DMS153 (cell line): Measurements from ENCODE around the gene PTK6.
"Not testable (repeated sequence)": the region's sequence is repeated elsewhere in the genome, so short reads cannot be mapped to it uniquely, and the experiment has no call there.

Source experiments
- DNase-seq: peaks from one replicate; lab custom pipeline; 2025; lab: John Stamatoyannopoulos, UW

The PTK6 gene

GRCh38 chr20:63529861-63530787, 7.1 kb downstream of the PTK6 start:
- DNase-seq = no peak

GRCh38 chr20:63529180-63529860, 7.9 kb downstream of the PTK6 start:
- DNase-seq = no peak

DNA sequence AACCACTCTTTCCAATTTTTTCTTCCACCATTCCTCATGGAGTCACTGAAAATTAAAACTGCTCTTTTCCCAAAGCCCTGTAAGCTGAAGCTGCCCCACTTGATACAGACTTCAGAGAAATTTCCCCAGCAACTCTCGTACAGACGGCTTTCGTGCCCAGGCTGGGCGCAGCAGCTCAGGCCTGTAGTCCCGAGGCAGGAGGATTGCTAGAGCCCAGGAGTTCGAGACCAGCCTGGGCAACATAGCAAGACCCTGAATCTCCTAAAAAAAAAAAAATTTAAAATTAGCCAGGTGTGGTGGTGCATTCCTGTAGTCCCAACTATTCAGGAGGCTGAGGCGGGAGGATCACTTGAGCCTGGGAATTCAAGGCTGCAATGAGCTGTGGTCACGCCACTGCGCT, 10.0 kb downstream of the PTK6 start:
- DNase-seq = no peak

DNA sequence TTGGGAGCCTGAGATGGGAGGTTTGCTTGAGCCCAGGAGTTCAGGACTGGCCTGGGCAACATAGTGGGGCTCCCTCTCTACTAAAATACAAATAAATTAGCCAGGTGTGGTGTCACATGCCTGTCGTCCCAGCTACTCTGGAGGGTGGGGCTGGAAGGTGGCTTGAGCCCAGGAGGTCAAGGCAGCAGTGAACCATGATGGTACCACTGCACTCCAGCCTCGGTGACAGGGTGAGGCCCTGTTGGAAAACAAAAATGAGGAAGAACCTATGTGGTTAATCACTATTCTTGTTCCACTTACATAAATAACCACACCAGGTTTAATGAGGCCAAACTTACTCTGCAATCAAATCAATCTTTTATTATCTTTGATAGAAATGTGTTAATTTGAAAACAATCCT, 11.2 kb downstream of the PTK6 start:
- DNase-seq = no peak

DNA sequence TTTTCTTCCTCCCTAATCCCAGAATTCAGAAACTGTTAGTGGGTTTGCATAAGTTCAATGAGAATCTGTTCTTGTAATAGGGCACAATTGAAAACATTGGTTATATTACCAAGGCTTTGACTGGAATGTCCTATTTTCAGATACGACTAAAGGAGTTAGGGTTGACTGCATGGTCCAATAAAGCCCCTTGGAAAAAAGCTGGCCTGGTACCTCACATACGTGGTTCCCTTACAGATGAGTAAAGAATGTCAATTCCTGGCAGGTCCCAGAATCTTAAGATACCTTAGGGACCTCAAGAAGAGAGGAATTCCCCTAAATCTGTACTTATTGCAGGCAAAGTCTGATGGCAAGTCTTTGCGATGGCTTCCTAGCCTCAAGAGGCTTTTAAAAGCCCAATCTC, 12.0 kb downstream of the PTK6 start:
- DNase-seq = no peak

DNA sequence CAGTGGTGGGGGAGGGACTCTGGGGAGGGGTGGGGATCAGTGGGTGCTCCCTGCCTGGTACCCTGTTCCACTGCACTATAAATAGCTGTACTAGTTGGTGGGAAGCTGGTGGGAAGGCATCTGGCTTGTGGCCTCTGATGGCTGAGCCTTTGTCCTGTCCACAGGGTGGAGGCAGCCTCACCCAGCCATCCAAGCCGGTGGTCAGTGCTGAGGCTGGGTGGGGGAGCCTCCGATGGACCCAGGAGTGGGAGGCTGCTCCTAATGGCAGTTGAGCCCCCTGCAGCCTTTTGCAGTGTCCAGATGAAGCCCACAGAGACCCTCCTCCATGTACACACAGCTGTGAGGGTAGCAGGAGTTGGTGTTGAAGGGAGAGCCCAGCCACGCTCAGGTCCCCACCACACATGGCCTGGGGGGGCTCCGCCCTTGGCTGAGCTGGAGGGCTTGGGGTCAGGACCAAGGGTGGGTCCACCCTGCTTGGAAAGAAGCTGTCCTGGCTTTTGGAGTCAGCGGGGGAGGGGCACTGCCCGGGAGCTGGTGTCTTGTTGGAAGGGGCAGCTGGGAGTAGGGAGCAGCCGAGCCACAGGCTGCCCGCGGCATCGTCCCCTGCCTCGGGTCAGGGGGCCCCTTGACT, 14.1 kb downstream of the PTK6 start:
- no peak for DNase-seq

GRCh38 chr20:63522091-63522868, 14.9 kb downstream of the PTK6 start:
- DNase-seq = no peak

DNA sequence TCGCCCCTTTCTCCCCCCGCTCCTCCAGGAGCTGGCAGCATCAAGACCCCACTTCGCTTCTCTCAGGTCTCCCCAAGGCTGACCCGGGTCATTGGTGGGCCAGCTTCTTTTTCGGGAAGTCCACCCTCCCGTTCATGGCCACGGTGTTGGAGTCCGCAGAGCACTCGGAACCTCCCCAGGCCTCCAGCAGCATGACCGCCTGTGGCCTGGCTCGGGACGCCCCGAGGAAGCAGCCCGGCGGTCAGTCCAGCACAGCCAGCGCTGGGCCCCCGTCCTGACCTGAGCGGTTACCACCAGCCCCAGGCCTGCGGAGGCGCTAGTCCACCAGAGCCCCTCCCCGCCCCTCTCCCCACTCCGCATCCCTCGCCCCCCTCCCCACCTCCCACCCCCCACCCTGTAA, 15.6 kb downstream of the PTK6 start:
- no peak for DNase-seq

DNA sequence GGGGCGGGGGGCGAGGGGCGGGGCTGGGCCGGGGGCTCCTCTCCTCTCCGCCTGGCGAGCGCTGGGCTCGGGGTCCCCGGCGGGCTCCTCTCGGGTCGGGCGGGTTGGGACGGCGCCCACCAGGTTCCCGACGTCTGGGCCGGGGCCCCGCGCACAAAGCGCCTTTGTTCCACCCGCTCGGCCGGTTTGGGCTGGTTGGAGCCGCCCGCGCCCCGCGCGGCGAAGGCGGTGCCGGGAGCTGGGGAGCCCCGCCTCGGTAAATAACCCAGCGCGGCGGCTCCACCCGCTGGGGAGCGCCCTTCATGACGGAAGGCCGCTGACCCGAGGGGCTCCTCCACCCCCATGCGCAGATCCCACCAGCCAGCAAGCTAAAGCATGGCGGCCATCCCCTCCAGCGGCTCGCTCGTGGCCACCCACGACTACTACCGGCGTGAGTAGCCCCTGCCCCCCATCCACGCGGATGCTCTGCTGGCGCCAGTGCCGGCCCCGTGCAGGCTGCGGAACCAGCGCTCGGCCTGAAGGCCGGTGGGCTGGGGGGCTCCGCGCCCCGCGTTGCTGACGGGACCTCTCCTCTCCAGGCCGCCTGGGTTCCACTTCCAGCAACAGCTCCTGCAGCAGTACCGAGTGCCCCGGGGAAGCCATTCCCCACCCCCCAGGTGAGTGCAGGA, 16.1 kb downstream of the PTK6 start:
- peak; percentile 39 for DNase-seq

GRCh38 chr20:63520504-63520933, 16.7 kb downstream of the PTK6 start, which contains the start of gene PPDPF:
TSS of gene PPDPF (plus strand) at chr20:63520765. CDS start at chr20:63521309, 544 bp downstream.
- peak; percentile 44 for DNase-seq

- DNase-seq = peak; percentile 20
These were observed 17.3 kb downstream of the PTK6 start for GRCh38 chr20:63519668-63520503.

DNA sequence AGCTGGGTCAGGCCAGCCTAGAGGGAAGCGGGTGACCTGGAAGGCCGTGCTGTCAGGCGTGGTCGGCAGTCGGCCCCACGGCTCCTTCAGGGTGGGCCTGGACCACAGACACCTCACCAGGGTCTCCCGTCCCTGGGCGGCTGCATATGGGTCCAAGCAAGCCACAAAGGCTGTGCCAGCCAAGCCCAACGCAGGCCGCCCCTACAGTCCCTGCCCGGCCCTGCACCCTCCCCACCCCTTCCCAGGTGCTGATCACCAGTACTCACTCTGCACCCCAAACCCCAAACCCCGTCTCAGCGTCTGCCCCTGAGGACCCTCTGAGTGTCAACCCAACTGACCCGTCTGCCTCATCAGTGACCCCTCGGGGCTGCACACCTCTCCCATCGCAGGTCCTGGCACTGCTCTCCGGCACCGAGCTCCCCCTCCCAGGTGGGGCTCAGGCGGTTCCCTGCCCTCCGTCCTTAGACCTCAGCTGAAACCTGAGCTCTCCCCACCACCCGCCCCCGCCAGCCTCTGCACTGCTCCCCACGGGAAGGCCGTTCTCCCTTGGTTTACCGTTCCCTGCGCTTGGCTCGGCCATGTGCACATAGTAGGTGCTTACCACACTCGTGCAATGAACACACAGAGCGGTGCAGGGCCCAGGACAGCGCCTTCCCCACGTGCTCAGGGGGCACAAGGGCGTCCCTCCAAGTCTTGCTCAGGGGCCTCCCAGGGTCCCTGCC, 18.1 kb downstream of the PTK6 start:
- DNase-seq = no peak

- no peak for DNase-seq
These were observed 18.8 kb downstream of the PTK6 start for GRCh38 chr20:63518351-63518861.

DNA sequence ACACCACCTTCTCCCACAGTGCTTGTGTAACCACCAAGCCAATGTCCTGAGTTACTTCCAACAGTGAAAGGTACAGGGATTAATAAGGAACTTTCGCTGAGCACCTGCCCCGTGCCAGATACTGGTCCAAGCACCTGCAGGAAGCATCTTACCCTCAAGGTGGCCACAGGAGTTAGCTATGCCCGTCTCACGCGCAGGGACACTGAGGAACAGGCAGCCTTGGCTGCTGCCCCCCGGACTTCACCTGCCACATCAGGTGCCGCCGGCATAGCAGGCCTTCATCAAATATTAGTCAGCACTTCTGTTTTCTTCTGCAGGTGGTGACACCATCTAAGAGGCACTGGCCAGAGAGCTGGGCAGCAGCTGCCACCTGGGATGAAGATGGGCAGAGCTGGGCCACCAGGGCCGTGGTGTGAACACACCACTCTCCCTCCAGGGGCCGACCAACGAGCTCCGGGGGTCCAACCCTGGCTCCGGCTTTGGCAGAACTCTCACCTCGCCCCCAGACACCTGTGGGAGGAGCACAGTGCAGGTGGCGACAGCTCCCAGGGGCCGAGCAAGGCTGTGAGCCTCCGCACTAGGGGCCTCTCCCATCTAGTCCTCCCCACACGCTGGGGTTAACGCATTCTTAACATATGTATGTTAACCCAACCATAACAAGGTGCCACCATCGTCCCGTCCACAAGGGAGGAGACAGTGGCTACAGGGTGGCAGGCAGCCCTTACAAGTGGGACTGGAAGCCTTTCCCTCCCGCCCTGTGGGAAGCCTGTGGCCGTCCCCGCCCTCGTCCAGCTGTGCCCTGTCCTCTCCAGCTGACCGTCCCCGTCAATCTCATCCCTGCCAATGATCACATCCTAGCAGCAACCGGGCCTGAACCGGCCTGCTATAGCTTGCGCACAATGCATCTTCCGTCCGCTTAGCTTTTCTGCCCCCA, 19.5 kb downstream of the PTK6 start:
- no peak for DNase-seq

DNA sequence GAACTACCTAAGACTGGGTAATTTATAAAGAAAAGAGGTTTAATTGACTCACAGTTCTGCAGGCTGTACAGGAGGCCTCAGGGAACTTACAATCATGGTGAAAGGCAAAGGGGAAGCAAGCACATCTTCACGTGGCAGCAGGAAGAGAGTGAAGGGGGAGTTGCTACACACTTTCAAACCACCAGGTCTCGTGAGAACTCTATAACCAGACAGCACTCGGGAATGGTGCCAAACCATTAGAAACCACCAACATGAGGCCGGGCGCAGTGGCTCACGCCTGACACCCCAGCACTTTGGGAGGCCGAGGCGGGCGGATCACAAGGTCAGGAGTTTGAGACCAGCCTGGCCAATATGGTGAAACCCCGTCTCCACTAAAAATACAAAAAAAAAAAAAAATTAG, 22.7 kb downstream of the PTK6 start:
- DNase-seq = not testable (repeated sequence)

DNA sequence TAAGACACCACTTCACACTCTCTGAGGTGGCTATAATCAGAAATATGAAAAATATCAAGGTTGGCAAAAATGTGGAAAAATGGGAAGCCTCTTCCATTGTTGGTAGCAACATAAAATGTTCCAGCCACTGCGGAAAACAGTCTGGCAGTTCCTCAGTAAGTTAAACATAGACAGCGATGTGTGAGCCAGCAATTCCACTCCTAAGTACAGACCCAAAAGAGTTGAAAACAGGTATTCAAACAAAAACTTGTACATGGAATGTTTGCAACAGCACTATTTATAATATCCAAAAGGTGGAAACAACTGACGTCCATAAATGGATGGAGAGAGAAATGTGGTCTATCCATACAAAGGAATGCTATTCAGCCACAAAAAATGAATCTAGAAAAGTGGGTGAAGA, 24.0 kb downstream of the PTK6 start:
- no peak for DNase-seq

DNA sequence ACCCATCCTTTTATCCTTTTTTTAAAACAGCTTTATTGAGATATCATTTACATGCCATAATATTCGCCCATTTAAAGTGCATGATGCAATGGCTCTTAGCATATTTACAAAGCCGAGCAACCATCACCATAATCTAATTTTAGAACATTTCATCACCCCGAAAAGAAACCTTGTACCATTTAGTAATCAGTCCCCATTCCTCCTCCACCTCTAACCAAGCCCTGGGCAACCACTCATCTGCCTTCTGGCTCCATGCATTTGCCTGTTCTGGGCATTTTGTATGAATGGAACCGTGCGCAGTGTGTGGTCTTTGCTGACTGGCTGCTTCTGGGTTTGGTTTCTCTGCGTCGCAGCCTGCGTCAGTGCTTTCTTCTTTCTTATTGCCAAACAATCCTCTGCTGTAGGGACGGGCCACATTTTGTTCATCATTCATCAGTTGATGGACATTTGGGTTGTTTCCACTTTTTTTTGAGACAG, 28.1 kb downstream of the PTK6 start:
- DNase-seq = no peak

DNA sequence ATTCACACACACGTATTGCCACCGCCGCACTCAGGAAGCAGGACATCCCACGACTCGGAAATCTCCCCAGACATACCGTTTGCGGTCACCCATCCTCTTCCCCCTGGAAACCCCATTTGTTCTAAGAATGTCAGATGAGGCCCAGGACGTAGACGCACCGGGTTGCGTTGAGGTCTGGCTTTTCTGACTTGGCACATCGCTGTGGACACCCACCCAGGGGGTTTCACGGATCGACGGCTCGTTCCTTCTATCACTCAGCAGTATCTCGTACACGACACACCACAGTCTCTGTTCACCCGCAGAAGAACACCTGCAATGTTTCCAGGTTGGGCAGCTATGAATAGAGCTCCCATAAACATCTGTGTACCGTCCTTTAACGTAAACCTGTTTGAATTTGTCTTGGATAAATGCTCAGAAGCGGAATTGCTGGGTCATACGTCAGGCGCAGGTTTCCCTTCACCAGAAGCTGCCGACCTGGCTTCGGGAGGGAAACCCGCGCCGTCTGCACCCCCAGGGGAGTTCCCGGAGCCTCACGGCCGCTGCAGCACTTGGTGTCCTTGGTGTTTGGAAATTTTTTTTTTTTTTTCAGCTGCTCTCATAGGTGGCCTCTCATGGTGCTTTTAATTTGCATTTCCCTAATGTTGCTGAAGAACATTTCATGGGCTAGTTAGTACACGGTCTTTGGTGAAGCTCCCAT, 29.0 kb downstream of the PTK6 start:
- peak; percentile 12 for DNase-seq
